Occipital lobe (tissue), 2 donors: Measurements from ENCODE around the gene RAPGEF4. TPM values are rescaled to one million over a fixed set of nuclear protein-coding genes. Genes with fewer than 3 reads are reported as not detected.
"Not testable (repeated sequence)": the region's sequence is repeated elsewhere in the genome, so short reads cannot be mapped to it uniquely, and the experiment has no call there.

Experiments used
- DNase-seq: peaks from one replicate; lab custom pipeline; 2025; lab: John Stamatoyannopoulos, UW
- total RNA-seq: library from RNA; depleted of rRNA; stranded (reverse); fragments of >200 nt; gene quantifications from one replicate; pipeline ENCODE4 v1.2.3, GENCODE V29; 2014

RAPGEF4 gene
- total RNA-seq, 1 donor from 2014 or later = 23.4 TPM

- DNase-seq = no peak
Measured at GRCh38 chr2:173030561-173031490, 295.2 kb downstream of the RAPGEF4 start.

- DNase-seq = no peak
Measured at GRCh38 chr2:173032032-173032431, 296.4 kb downstream of the RAPGEF4 start.

- no peak for DNase-seq
Measured at GRCh38 chr2:173033084-173033483, 297.4 kb downstream of the RAPGEF4 start.

- no peak for DNase-seq
Measured at GRCh38 chr2:173034143-173034542, 298.5 kb downstream of the RAPGEF4 start.

GRCh38 chr2:173037245-173038120 is 301.8 kb downstream of the RAPGEF4 start:
- no peak for DNase-seq

GRCh38 chr2:173038257-173038656 is 302.6 kb downstream of the RAPGEF4 start:
- DNase-seq = not testable (repeated sequence)

GRCh38 chr2:173040729-173041128 is 305.1 kb downstream of the RAPGEF4 start:
- no peak for DNase-seq

- no peak for DNase-seq
Measured at GRCh38 chr2:173043476-173043875, 307.8 kb downstream of the RAPGEF4 start.

- DNase-seq = no peak
Measured at GRCh38 chr2:173043897-173044519, 308.4 kb downstream of the RAPGEF4 start.

- DNase-seq = no peak
Measured at GRCh38 chr2:173044686-173045085, 309.0 kb downstream of the RAPGEF4 start.

GRCh38 chr2:173045181-173045580 is 309.5 kb downstream of the RAPGEF4 start:
- no peak for DNase-seq

- no peak for DNase-seq
Measured at GRCh38 chr2:173048522-173048896, 312.9 kb downstream of the RAPGEF4 start.

GRCh38 chr2:173048897-173049661 is 313.4 kb downstream of the RAPGEF4 start:
- no peak for DNase-seq

GRCh38 chr2:173049831-173050230 is 314.2 kb downstream of the RAPGEF4 start:
- no peak for DNase-seq

GRCh38 chr2:173050684-173051083 is 315.0 kb downstream of the RAPGEF4 start:
- DNase-seq = no peak

GRCh38 chr2:173051463-173052215 is 316.0 kb downstream of the RAPGEF4 start:
- DNase-seq = no peak

- DNase-seq = no peak
Measured at GRCh38 chr2:173053043-173053699, 317.5 kb downstream of the RAPGEF4 start.

GRCh38 chr2:173054466-173054865 is 318.8 kb downstream of the RAPGEF4 start:
- no peak for DNase-seq

- no peak for DNase-seq
Measured at GRCh38 chr2:173056705-173057364, 321.2 kb downstream of the RAPGEF4 start.
